Gastrocnemius medialis (tissue), 4 donors: ENCODE results near the gene TRAPPC3. TPM values are rescaled to one million over a fixed set of nuclear protein-coding genes. Genes with fewer than 3 reads are reported as not detected.

Experiments used
- ATAC-seq, 2 donors: fragments of 150-250 bp; one replicate each; pipeline ENCODE4 v1.9.1; 2016
- DNase-seq, 2 donors: peaks; one replicate each; pipeline ENCODE4 v3.0.0-alpha.2; 2019
- H3K27ac ChIP-seq, 4 donors: fragments of 200-600 bp; sonication (generic); 1 replicate in 1 of 4; 2 replicates in 3 of 4; pipeline ENCODE4 v1.5.1; 2016 to 2018; ENCODE audit warnings: mild to moderate bottlenecking in 2 of 4, moderate library complexity in 1 of 4
- H3K27me3 ChIP-seq, 3 donors: fragments of 200-600 bp; sonication (generic) in 2 of 3; 1 replicate in 1 of 3; 2 replicates in 2 of 3; pipeline versions ENCODE4 v1.5.1 to v1.6.0; 2016 to 2019; ENCODE audit warnings: mild to moderate bottlenecking in 1 of 3, moderate library complexity in 1 of 3
- H3K36me3 ChIP-seq, 2 donors: fragments of 200-600 bp; sonication (generic) in 1 of 2; one replicate each; pipeline ENCODE4 v1.5.1; 2017 to 2018
- H3K4me1 ChIP-seq, 2 donors: fragments of 200-600 bp; sonication (generic) in 1 of 2; one replicate each; pipeline ENCODE4 v1.5.1; 2016 to 2017; ENCODE audit warnings: mild to moderate bottlenecking in 2 of 2
- H3K4me3 ChIP-seq, 4 donors: fragments of 200-600 bp; sonication (generic) in 3 of 4; 1 replicate in 1 of 4; 2 replicates in 3 of 4; pipeline ENCODE4 v1.5.1; 2016 to 2019; ENCODE audit warnings: mild to moderate bottlenecking in 2 of 4
- H3K9me3 ChIP-seq, 3 donors: fragments of 200-600 bp; sonication (generic) in 2 of 3; 1 replicate in 1 of 3; 2 replicates in 2 of 3; pipeline ENCODE4 v1.5.1; 2016 to 2019
- POLR2A ChIP-seq, 2 donors: fragments of 450-650 bp; IDR thresholded peaks; one replicate each; pipeline ENCODE4 v1.6.1; 2017; ENCODE audit warnings: antibody characterized with exemption in 2 of 2, mild to moderate bottlenecking in 2 of 2, moderate library complexity in 2 of 2
- in situ Hi-C, 4 donors: fragments of 200-750 bp; cut with MboI; loops; one replicate each; pipeline versions ENCODE4 v1.15.0 to v1.8.0; 2017; ENCODE audit warnings: low sequenced_read_pairs in 4 of 4
- intact Hi-C: fragments of 100-400 bp; cut with DNase I; formaldehyde crosslinking; loops from one replicate; pipeline ENCODE4 v1.15.1; 2023; ENCODE audit warnings: low total_unique reads
- total RNA-seq, 4 donors: library from RNA; depleted of rRNA; stranded (reverse); fragments of >200 nt; gene quantifications; one replicate each; pipeline versions ENCODE4 v1.1.0 to v1.2.3, GENCODE V29; 2016
- TF ChIP-seq, protein P1 (sequence below), 5 experiments: fragments of 450-650 bp in 3 of 5; fragments of 200-600 bp in 2 of 5; sonication (generic) in 2 of 5; IDR thresholded peaks in 4 of 5; conservative IDR thresholded peaks in 1 of 5; 1 replicate in 4 of 5; 2 replicates in 1 of 5; pipeline ENCODE4 v1.5.1; 2016 to 2019; ENCODE audit warnings: antibody characterized with exemption in 5 of 5, mild to moderate bottlenecking in 3 of 5, moderate library complexity in 3 of 5

Gene TRAPPC3
- total RNA-seq, 4 donors from 2014 or later = 57.5 to 72.4 (median 63.5) TPM

DNA sequence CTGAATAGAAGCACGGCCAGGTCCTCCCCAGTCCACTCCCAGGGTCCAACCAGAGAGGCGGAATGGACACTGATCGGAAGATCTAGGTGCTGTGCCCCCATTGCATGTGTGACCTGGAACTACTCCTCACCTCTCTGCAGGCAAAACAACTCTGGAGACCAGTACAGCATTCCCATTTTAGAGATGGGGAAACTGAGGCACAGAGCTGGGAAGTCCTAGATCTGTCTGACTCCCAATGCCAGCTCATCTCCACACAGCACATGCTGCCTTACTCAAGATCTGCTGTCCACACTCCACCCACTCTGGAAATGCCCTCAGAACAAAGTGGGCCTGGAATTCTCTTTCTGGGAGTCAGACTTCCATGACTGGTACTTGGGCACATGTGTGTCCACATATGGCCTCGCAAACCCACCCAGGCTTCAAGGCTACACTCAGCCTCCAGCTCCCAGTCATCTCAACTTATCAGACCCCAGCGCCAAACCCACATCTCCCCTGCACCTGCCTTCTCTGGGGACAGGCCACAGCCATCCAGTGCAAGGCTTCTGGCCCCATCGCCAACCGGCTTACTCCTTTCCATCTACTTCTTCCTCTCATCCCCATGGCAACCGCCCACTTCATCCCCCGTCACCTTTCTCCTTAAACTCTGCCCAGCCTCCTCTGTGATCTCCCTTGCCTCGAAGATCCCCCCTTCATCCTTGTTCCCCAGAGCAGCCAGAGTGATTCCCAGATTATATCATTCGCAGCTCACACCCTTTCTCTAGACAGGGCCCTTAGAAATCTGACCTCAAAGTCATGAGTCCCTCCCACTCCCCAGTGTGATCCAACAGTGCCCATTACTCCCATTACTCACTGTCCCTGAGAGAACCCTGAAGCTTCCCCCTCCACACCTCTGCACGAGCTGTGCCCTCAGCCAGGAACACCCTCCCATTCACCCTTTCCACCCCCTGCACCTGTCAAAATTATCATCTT, 26.9 kb downstream of the TRAPPC3 start:
- Histone ChIP-seq H3K4me1 (no peaks in the 10 kb centered on the region), H3K27ac (no peak overlapping the region), H3K4me3 (no peak overlapping the region), H3K27me3 (peaks cover 5 to 17% (median 13%) of the 10 kb centered on the region in 3 donors), H3K36me3 (no peaks in the 10 kb centered on the region), H3K9me3 (no peaks in the 10 kb centered on the region)
- ATAC-seq = no peak
- intact Hi-C loops = no loop called here
- TF ChIP-seq POLR2A (IDR thresholded peaks at IDR 0.05) = no peak
- TF ChIP-seq, protein P1, sequence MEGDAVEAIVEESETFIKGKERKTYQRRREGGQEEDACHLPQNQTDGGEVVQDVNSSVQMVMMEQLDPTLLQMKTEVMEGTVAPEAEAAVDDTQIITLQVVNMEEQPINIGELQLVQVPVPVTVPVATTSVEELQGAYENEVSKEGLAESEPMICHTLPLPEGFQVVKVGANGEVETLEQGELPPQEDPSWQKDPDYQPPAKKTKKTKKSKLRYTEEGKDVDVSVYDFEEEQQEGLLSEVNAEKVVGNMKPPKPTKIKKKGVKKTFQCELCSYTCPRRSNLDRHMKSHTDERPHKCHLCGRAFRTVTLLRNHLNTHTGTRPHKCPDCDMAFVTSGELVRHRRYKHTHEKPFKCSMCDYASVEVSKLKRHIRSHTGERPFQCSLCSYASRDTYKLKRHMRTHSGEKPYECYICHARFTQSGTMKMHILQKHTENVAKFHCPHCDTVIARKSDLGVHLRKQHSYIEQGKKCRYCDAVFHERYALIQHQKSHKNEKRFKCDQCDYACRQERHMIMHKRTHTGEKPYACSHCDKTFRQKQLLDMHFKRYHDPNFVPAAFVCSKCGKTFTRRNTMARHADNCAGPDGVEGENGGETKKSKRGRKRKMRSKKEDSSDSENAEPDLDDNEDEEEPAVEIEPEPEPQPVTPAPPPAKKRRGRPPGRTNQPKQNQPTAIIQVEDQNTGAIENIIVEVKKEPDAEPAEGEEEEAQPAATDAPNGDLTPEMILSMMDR (IDR thresholded peaks at IDR 0.05 in 4 of 5, conservative IDR thresholded peaks at IDR 0.05 in 1 of 5) = no peak
- no peak for DNase-seq
- in situ Hi-C loops = no loop called here

DNA sequence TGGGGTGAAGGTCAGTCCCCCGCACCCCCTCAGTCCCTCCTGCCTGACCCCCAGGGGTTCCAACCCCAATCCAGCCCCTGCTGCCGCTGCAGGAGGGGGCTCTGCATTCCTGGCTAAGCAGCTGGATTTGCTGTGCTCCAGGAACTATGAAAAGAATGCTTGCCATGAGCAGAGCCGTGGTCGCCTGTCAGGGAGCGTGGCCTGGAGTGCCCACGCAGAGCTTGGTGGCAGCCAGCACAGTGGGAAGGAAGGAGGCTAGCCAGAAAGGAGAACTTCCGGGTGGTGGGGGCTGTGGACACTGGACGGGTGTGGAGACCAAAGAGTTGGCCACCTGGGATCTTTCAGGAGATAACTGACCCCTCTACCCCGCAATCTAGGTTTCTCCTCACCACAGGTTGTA, 29.8 kb downstream of the TRAPPC3 start:
- Histone ChIP-seq H3K36me3 (no peaks in the 10 kb centered on the region), H3K27ac (no peak overlapping the region), H3K9me3 (no peaks in the 10 kb centered on the region), H3K4me3 (no peak overlapping the region), H3K4me1 (no peaks in the 10 kb centered on the region), H3K27me3 (peaks cover 0 to 8% (median 3%) of the 10 kb centered on the region in 3 donors)
- DNase-seq (no peak), ATAC-seq (no peak)
- in situ Hi-C loops (no loop called here), intact Hi-C loops (no loop called here)
- no peak for TF ChIP-seq POLR2A (IDR thresholded peaks at IDR 0.05)
- TF ChIP-seq, protein P1 (IDR thresholded peaks at IDR 0.05 in 4 of 5, conservative IDR thresholded peaks at IDR 0.05 in 1 of 5) = no peak

DNA sequence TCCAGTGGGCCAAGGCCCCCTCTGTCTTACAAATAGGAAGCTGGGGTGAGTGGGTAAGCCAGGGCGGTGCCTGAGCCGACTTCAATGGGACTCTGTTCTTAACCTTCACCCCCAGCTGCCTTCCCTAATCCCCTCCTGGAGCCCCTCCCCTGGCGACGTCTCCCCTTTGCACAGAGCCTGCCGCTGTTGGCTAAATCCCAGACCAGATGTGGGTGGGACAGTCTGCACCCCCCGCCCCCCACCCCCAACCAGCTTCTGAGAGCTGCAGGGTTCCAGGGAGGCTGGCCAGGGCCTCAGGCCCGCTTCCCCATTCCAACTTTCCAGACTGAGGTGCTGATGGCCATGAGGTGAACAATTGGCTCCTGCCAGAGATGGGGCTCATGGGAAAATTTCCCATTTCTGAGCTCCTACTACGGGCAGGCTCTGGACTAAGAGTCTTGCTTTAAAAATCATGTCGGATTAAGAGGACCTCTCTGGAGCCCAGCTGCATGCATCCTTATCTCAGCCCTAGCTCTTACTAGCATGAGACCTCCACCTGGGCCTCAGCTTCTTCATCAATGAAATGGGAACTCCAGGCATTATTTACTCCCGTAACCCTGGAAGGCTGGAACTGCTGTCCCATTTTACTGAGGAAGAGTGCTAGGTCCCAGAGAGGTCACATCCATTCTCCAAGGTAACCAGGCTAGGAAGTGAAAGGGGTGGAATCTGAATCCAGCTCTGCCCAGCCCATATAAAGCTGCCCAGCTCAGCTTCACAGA, 30.7 kb downstream of the TRAPPC3 start:
- Histone ChIP-seq H3K9me3 (no peaks in the 10 kb centered on the region), H3K4me3 (no peak overlapping the region), H3K27me3 (no peaks in the 10 kb centered on the region), H3K36me3 (no peaks in the 10 kb centered on the region), H3K27ac (no peak overlapping the region), H3K4me1 (no peaks in the 10 kb centered on the region)
- DNase-seq (no peak), ATAC-seq (no peak)
- in situ Hi-C loops (no loop called here), intact Hi-C loops (no loop called here)
- TF ChIP-seq POLR2A (IDR thresholded peaks at IDR 0.05) = no peak
- TF ChIP-seq, protein P1 (IDR thresholded peaks at IDR 0.05 in 4 of 5, conservative IDR thresholded peaks at IDR 0.05 in 1 of 5) = no peak

DNA sequence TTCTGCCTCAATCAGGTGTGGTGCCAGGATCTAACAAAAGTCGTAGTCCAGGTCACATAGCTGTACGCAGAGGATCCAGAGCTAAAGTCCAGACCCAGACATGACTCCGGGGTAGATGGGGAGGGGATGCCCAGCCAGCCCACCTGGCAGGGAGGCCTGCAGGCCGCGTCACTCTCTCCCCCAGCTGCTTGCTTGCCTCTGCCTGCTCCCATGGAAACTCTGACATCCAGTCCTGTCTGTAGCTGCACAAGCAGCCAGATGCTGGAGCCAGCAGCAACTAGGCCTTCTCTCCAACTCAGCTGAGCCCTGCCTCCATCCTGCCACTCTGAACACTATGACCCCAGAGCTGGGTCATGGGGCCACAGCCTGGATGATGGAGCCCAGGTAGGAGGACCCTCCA, 32.4 kb downstream of the TRAPPC3 start:
- Histone ChIP-seq H3K4me3 (no peak overlapping the region), H3K4me1 (no peaks in the 10 kb centered on the region), H3K36me3 (no peaks in the 10 kb centered on the region), H3K27me3 (no peaks in the 10 kb centered on the region), H3K27ac (no peak overlapping the region), H3K9me3 (no peaks in the 10 kb centered on the region)
- DNase-seq (no peak), ATAC-seq (no peak)
- no peak for TF ChIP-seq POLR2A (IDR thresholded peaks at IDR 0.05)
- TF ChIP-seq, protein P1 (IDR thresholded peaks at IDR 0.05 in 4 of 5, conservative IDR thresholded peaks at IDR 0.05 in 1 of 5) = no peak
- in situ Hi-C loops = no loop called here
- intact Hi-C loops = no loop called here
